ENCODE results near the gene MIDN. TPM values are rescaled to one million over a fixed set of nuclear protein-coding genes. Genes with fewer than 3 reads are reported as not detected.

The MIDN gene
- total and polyA plus RNA-seq, 2 donors (not counting 1 experiment from before 2014, with no cell fraction given), result 12.0 to 18.8 TPM

DNA sequence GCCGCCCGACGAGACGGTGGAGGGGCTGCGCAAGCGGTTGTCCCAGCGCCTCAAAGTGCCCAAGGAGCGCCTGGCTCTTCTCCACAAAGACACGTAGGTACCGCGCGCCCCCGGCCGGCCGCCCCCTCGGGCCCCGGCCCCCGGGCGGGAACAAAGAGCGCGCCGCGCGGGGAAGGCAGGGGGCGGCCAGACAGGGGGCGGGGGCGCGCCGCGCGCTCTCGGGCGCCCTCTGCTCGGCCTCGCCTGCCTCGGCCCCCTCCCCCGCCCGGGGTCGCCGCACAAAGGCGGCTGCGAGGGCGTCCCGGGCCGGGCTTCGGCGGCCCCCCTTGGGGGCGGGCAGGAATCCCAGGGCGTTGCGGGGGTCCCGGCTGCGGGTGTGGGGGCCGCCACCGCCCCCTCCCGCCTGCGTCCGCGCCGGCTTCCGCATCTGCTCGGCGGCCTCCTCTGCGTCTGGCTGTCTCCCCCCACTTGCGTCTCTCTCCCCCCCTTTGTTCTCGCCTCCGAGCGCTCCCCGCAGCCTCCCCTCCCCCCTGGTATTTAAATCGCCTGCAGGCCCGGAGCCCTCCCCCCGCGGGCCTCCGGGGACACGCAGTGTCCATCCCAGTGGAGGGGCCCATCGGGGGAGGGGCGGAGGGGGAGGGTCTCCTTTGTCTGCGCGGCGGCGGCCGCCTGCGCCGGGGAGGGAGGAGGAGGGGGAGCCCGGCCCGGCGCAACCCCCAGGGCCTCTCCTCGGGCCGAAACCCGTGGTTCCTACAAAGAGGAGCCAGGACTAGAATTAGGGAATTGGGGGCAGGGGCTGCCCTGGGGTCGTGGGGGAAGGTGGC lies 2.3 kb downstream of the MIDN start:
- Histone ChIP-seq H3K9me3 (ENCODE audit: control insufficient read depth, insufficient read depth, low read depth, low read length) (no peaks in the 10 kb centered on the region), H3K4me2 (ENCODE audit: extremely low read depth, insufficient read depth, low read length) (no peak overlapping the region), H3K4me1 (ENCODE audit: control insufficient read depth, extremely low read depth, insufficient read depth, low read length) (peaks cover 24% of the 10 kb centered on the region), H3K36me3 (ENCODE audit: control insufficient read depth, insufficient read depth, low read length) (peaks cover 33% of the 10 kb centered on the region), H3K9ac (ENCODE audit: insufficient read depth, low read length) (peak overlapping the region; percentile 88), H3K27ac (ENCODE audit: insufficient read depth, low read length) (peak overlapping the region; percentile 97), H3K79me2 (ENCODE audit: control insufficient read depth, insufficient read depth, low read length) (peaks cover 58% of the 10 kb centered on the region), H3K27me3 (ENCODE audit: control insufficient read depth, insufficient read depth, low read length) (no peaks in the 10 kb centered on the region), H2AFZ (ENCODE audit: low read length) (no peak overlapping the region), H4K20me1 (ENCODE audit: control insufficient read depth, extremely low read depth, insufficient read depth, low read length) (no peaks in the 10 kb centered on the region), H3K4me3 (replicated peaks in 1 of 4; ENCODE audit: control extremely low read depth in 1 of 4, insufficient read depth in 1 of 4, low read depth in 3 of 4, low read length in 4 of 4) (peak overlapping the region; percentile 64 to 95 (median 86))
- TF ChIP-seq, protein P1, sequence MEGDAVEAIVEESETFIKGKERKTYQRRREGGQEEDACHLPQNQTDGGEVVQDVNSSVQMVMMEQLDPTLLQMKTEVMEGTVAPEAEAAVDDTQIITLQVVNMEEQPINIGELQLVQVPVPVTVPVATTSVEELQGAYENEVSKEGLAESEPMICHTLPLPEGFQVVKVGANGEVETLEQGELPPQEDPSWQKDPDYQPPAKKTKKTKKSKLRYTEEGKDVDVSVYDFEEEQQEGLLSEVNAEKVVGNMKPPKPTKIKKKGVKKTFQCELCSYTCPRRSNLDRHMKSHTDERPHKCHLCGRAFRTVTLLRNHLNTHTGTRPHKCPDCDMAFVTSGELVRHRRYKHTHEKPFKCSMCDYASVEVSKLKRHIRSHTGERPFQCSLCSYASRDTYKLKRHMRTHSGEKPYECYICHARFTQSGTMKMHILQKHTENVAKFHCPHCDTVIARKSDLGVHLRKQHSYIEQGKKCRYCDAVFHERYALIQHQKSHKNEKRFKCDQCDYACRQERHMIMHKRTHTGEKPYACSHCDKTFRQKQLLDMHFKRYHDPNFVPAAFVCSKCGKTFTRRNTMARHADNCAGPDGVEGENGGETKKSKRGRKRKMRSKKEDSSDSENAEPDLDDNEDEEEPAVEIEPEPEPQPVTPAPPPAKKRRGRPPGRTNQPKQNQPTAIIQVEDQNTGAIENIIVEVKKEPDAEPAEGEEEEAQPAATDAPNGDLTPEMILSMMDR (conservative IDR thresholded peaks at IDR 0.05 in 1 of 2, IDR thresholded peaks at IDR 0.05 in 1 of 2; ENCODE audit: low read depth in 1 of 2, low read length in 2 of 2), result no peak
- no peak for TF ChIP-seq EZH2 (IDR thresholded peaks at IDR 0.05; ENCODE audit: low read length, missing control alignments)
- peak; percentile 67 to 85 for DNase-seq (ENCODE audit: low read depth in 2 of 2)

DNA sequence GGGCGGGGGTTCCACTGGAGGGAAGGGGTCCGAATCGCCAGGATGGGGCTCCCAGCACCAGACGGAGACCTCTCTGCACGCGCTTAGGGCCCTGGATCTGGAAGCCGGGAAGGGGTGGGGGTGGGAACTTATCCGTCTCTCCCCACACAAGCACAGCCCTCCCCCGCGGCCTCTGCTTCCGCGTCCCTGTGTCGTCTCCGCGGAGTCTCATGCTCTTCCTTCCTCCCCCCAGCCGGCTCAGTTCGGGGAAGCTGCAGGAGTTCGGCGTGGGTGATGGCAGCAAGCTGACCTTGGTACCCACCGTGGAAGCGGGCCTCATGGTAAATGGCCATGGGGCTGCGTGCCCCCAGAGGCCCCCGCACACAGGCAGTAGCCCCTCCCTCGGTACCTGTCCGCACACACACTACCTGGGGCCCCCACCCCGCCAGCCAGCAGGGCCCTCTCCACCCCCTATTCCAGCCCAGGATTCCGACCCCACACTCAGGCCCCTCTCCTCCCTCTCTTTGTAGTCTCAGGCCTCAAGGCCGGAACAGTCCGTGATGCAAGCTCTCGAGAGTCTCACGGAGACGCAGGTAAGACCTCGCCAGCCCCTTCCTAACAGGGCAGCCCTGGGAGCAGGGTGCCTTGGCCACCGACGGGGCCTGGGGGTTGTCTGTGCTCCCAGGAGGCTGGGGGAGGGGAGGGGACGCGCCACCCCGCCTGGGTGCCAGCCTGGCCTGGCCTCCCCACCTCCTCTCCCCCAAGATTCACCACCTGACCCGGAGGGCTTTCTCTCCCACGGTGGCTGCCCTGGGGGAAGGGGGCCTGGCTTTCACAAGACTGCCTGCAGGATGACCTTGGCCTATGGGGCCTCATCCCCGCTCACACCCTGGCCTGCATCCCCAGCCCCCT lies 3.2 kb downstream of the MIDN start:
- Histone ChIP-seq H3K9me3 (ENCODE audit: control insufficient read depth, insufficient read depth, low read depth, low read length) (no peaks in the 10 kb centered on the region), H3K9ac (ENCODE audit: insufficient read depth, low read length) (peak overlapping the region; percentile 88), H3K79me2 (ENCODE audit: control insufficient read depth, insufficient read depth, low read length) (peaks cover 65% of the 10 kb centered on the region), H3K36me3 (ENCODE audit: control insufficient read depth, insufficient read depth, low read length) (peaks cover 37% of the 10 kb centered on the region), H3K27me3 (ENCODE audit: control insufficient read depth, insufficient read depth, low read length) (no peaks in the 10 kb centered on the region), H4K20me1 (ENCODE audit: control insufficient read depth, extremely low read depth, insufficient read depth, low read length) (no peaks in the 10 kb centered on the region), H2AFZ (ENCODE audit: low read length) (no peak overlapping the region), H3K27ac (ENCODE audit: insufficient read depth, low read length) (peak overlapping the region; percentile 97), H3K4me1 (ENCODE audit: control insufficient read depth, extremely low read depth, insufficient read depth, low read length) (peaks cover 25% of the 10 kb centered on the region), H3K4me3 (replicated peaks in 1 of 4; ENCODE audit: control extremely low read depth in 1 of 4, insufficient read depth in 1 of 4, low read depth in 3 of 4, low read length in 4 of 4) (peak overlapping the region; percentile 64 to 95 (median 86)), H3K4me2 (ENCODE audit: extremely low read depth, insufficient read depth, low read length) (peak overlapping the region; percentile 85)
- no peak for TF ChIP-seq EZH2 (IDR thresholded peaks at IDR 0.05; ENCODE audit: low read length, missing control alignments)
- TF ChIP-seq, protein P1 (conservative IDR thresholded peaks at IDR 0.05 in 1 of 2, IDR thresholded peaks at IDR 0.05 in 1 of 2; ENCODE audit: low read depth in 1 of 2, low read length in 2 of 2), result no peak
- DNase-seq (ENCODE audit: low read depth in 2 of 2), result peak; percentile 63 to 72
